GM19239 (cell line): Measurements from ENCODE around the gene BRD3OS.

Experiments
- DNase-seq: peaks from one replicate; pipeline ENCODE4 v3.0.0; 2011; ENCODE audit warnings: low spot score; ENCODE audit not compliant: insufficient read length
- FAIRE-seq: peaks from 2 replicates; lab custom pipeline; 2011; peaks lifted over from hg19 to GRCh38; lab: Jason Lieb, UNC

The BRD3OS gene

GRCh38 chr9:134031783-134032182 is 6.5 kb downstream of the BRD3OS start:
- FAIRE-seq: no peak

GRCh38 chr9:134032456-134033222 is 7.4 kb downstream of the BRD3OS start:
- DNase-seq (no peak), FAIRE-seq (no peak)

More at GRCh38 chr9:134031783-134032182, 6.5 kb downstream of the BRD3OS start:
- DNase-seq: no peak

- no peak for DNase-seq
- FAIRE-seq: no peak
These were observed 8.4 kb downstream of the BRD3OS start for GRCh38 chr9:134033516-134034214.

- no peak for DNase-seq
- no peak for FAIRE-seq
These were observed 9.1 kb downstream of the BRD3OS start for GRCh38 chr9:134034215-134035040.

GRCh38 chr9:134035041-134036039 is 10.1 kb downstream of the BRD3OS start:
- DNase-seq (no peak), FAIRE-seq (no peak)

GRCh38 chr9:134036130-134036529 is 10.8 kb downstream of the BRD3OS start:
- DNase-seq (no peak), FAIRE-seq (no peak)

- DNase-seq: no peak
- FAIRE-seq: no peak
These were observed 12.4 kb downstream of the BRD3OS start for GRCh38 chr9:134037641-134038040.

- DNase-seq (no peak), FAIRE-seq (no peak)
These were observed 14.3 kb downstream of the BRD3OS start for GRCh38 chr9:134039386-134040175.

GRCh38 chr9:134040176-134040565 is 14.9 kb downstream of the BRD3OS start:
- FAIRE-seq (no peak), DNase-seq (no peak)

- no peak for DNase-seq
- no peak for FAIRE-seq
These were observed 15.7 kb downstream of the BRD3OS start for GRCh38 chr9:134040781-134041648.

- DNase-seq (no peak), FAIRE-seq (no peak)
These were observed 16.3 kb downstream of the BRD3OS start for GRCh38 chr9:134041649-134041962.

- FAIRE-seq (no peak), DNase-seq (no peak)
These were observed 18.3 kb downstream of the BRD3OS start for GRCh38 chr9:134043531-134043988.

- DNase-seq: no peak
- FAIRE-seq: no peak
These were observed 19.7 kb downstream of the BRD3OS start for GRCh38 chr9:134044944-134045343.

GRCh38 chr9:134045841-134046544 is 20.7 kb downstream of the BRD3OS start:
- FAIRE-seq: no peak

GRCh38 chr9:134046894-134047681 is 21.8 kb downstream of the BRD3OS start:
- FAIRE-seq (no peak), DNase-seq (no peak)

More at GRCh38 chr9:134045841-134046544, 20.7 kb downstream of the BRD3OS start:
- DNase-seq: no peak

- DNase-seq: no peak
- no peak for FAIRE-seq
These were observed 22.7 kb downstream of the BRD3OS start for GRCh38 chr9:134047868-134048581.
